H9 (cell line): ENCODE measurements around the gene HTN3. TPM values are rescaled to one million over a fixed set of nuclear protein-coding genes. Genes with fewer than 3 reads are reported as not detected.

Experiments
- DNase-seq: peaks from one replicate; pipeline ENCODE4 v3.0.0-alpha.2; 2017
- H2AFZ ChIP-seq: one replicate; pipeline ENCODE4 v1.6.1; 2013; ENCODE audit warnings: mild to moderate bottlenecking, low read length, control low read depth, moderate library complexity
- H2AK5ac ChIP-seq: 2 replicates; pipeline ENCODE4 v1.6.1; 2013; ENCODE audit warnings: low read length, control low read depth, mixed read lengths; ENCODE audit not compliant: insufficient read length
- H2BK120ac ChIP-seq: one replicate; pipeline ENCODE4 v1.6.1; 2013; ENCODE audit warnings: low read depth, mild to moderate bottlenecking, low read length, control low read depth, inconsistent platforms; ENCODE audit not compliant: poor library complexity, severe bottlenecking
- H2BK12ac ChIP-seq: 2 replicates; pipeline ENCODE4 v1.6.1; 2013; ENCODE audit warnings: low read length, control low read depth, mixed read lengths, low read depth; ENCODE audit not compliant: insufficient read length
- H2BK15ac ChIP-seq: 2 replicates; pipeline ENCODE4 v1.6.1; 2013; ENCODE audit warnings: low read depth, low read length, control low read depth
- H2BK20ac ChIP-seq: one replicate; pipeline ENCODE4 v1.6.1; 2013; ENCODE audit warnings: low read depth, mild to moderate bottlenecking, low read length, control low read depth, inconsistent platforms; ENCODE audit not compliant: poor library complexity, severe bottlenecking
- H2BK5ac ChIP-seq: 2 replicates; pipeline ENCODE4 v1.6.1; 2013; ENCODE audit warnings: low read length, control low read depth, mixed read lengths; ENCODE audit not compliant: insufficient read length
- H3K14ac ChIP-seq: 2 replicates; pipeline ENCODE4 v1.6.1; 2013; ENCODE audit warnings: low read length, control low read depth; ENCODE audit not compliant: insufficient read depth
- H3K18ac ChIP-seq: 2 replicates; pipeline ENCODE4 v1.6.1; 2013; ENCODE audit warnings: low read depth, mild to moderate bottlenecking, mixed read lengths, low read length, control low read depth; ENCODE audit not compliant: insufficient read length
- H3K23ac ChIP-seq: 2 replicates; pipeline ENCODE4 v1.6.1; 2013; ENCODE audit warnings: low read length, control low read depth, mixed read lengths, low read depth; ENCODE audit not compliant: insufficient read length
- H3K23me2 ChIP-seq: 2 replicates; pipeline ENCODE4 v1.6.1; 2013; ENCODE audit warnings: low read depth, mild to moderate bottlenecking, mixed read lengths, low read length, control low read depth; ENCODE audit not compliant: insufficient read length, poor library complexity, severe bottlenecking
- H3K27ac ChIP-seq: 2 replicates; pipeline ENCODE4 v1.5.1; 2013; ENCODE audit warnings: low read length, control low read depth, mixed read lengths, low read depth; ENCODE audit not compliant: insufficient read length
- H3K27me3 ChIP-seq: 2 replicates; pipeline ENCODE4 v1.6.1; 2013; ENCODE audit warnings: low read length, control low read depth, inconsistent platforms; ENCODE audit not compliant: insufficient read depth
- H3K4ac ChIP-seq: 2 replicates; pipeline ENCODE4 v1.6.1; 2013; ENCODE audit warnings: low read depth, mild to moderate bottlenecking, control low read depth, inconsistent platforms, low read length, moderate library complexity
- H3K4me1 ChIP-seq: 2 replicates; pipeline ENCODE4 v1.6.1; 2013; ENCODE audit warnings: low read length, control low read depth, inconsistent platforms; ENCODE audit not compliant: insufficient read depth
- H3K4me2 ChIP-seq: 2 replicates; pipeline ENCODE4 v1.6.1; 2013; ENCODE audit warnings: low read length, control low read depth, mixed read lengths; ENCODE audit not compliant: insufficient read length, insufficient read depth
- H3K56ac ChIP-seq: 2 replicates; pipeline ENCODE4 v1.6.1; 2013; ENCODE audit warnings: low read depth, mild to moderate bottlenecking, mixed read lengths, low read length, control low read depth; ENCODE audit not compliant: insufficient read length
- H3K79me1 ChIP-seq: 2 replicates; pipeline ENCODE4 v1.6.1; 2013; ENCODE audit warnings: low read depth, mild to moderate bottlenecking, moderate library complexity, low read length, control low read depth, inconsistent platforms; ENCODE audit not compliant: insufficient read depth, poor library complexity, severe bottlenecking
- H3K79me2 ChIP-seq: 2 replicates; pipeline ENCODE4 v1.6.1; 2013; ENCODE audit warnings: low read length, control low read depth, inconsistent platforms; ENCODE audit not compliant: insufficient read depth
- H3K9ac ChIP-seq: 2 replicates; pipeline ENCODE4 v1.6.1; 2013; ENCODE audit warnings: low read length, control low read depth, mixed read lengths; ENCODE audit not compliant: insufficient read length; ENCODE audit errors: extremely low read depth
- H3K9me3 ChIP-seq: one replicate; pipeline ENCODE4 v1.6.1; 2013; ENCODE audit warnings: low read depth, low read length, inconsistent platforms; ENCODE audit not compliant: control insufficient read depth
- H3T11ph ChIP-seq: one replicate; pipeline ENCODE4 v1.6.1; 2013; ENCODE audit warnings: mild to moderate bottlenecking, low read length, control low read depth, inconsistent platforms
- H4K20me1 ChIP-seq: one replicate; pipeline ENCODE4 v1.6.1; 2013; ENCODE audit not compliant: control insufficient read depth, insufficient read length, insufficient read depth
- H4K5ac ChIP-seq: 2 replicates; pipeline ENCODE4 v1.6.1; 2013; ENCODE audit warnings: low read depth, mild to moderate bottlenecking, mixed read lengths, low read length, control low read depth; ENCODE audit not compliant: insufficient read length
- H4K8ac ChIP-seq: replicated peaks from 2 replicates; pipeline ENCODE4 v1.6.1; 2013; ENCODE audit warnings: low read length, control low read depth, mixed read lengths, low read depth; ENCODE audit not compliant: insufficient read length
- H4K91ac ChIP-seq: 2 replicates; pipeline ENCODE4 v1.6.1; 2013; ENCODE audit warnings: low read depth, mild to moderate bottlenecking, moderate library complexity, mixed read lengths, low read length, control low read depth; ENCODE audit not compliant: insufficient read length
- H3K27ac Mint-ChIP-seq, 3 experiments: 2 replicates in 2 of 3; 3 replicates in 1 of 3; pipeline ENCODE4 v1.8.0; 2020 to 2021; ENCODE audit warnings: mixed read lengths in 3 of 3, mild to moderate bottlenecking in 1 of 3, moderate library complexity in 1 of 3
- H3K27me3 Mint-ChIP-seq: 2 replicates; pipeline ENCODE4 v1.8.0; 2021; ENCODE audit warnings: low read depth, mild to moderate bottlenecking, moderate library complexity, mixed read lengths
- H3K36me3 Mint-ChIP-seq, 3 experiments: 2 replicates in 2 of 3; 3 replicates in 1 of 3; pipeline ENCODE4 v1.8.0; 2020 to 2021; ENCODE audit warnings: low read depth in 3 of 3, mixed read lengths in 3 of 3; ENCODE audit not compliant: insufficient read depth in 1 of 3
- H3K4me1 Mint-ChIP-seq, 2 experiments: 2 replicates each; pipeline ENCODE4 v1.8.0; 2020; ENCODE audit warnings: mixed read lengths in 2 of 2
- H3K4me3 Mint-ChIP-seq, 2 experiments: 2 replicates in 1 of 2; 3 replicates in 1 of 2; pipeline ENCODE4 v1.8.0; 2020 to 2021; ENCODE audit warnings: mild to moderate bottlenecking in 2 of 2, mixed read lengths in 2 of 2, moderate library complexity in 1 of 2
- H3K9me3 Mint-ChIP-seq, 2 experiments: 2 replicates in 1 of 2; 3 replicates in 1 of 2; pipeline ENCODE4 v1.8.0; 2020; ENCODE audit warnings: mild to moderate bottlenecking in 2 of 2, mixed read lengths in 2 of 2, moderate library complexity in 1 of 2
- CTCF ChIP-seq: fragments of 200-600 bp; sonication (generic); conservative IDR thresholded peaks from 3 replicates; pipeline ENCODE4 v1.8.0; 2021; ENCODE audit warnings: antibody characterized with exemption, mild to moderate bottlenecking
- total RNA-seq: library from RNA; stranded (reverse); gene quantifications from 2 replicates; pipeline ENCODE4 v1.2.1, GENCODE V29; 2021

The HTN3 gene
- total RNA-seq, 1 experiment from 2014 or later, result not detected

- no peak overlapping the region for H3K23ac ChIP-seq
- H2BK15ac ChIP-seq, result no peak overlapping the region
- peaks cover 0 to 5% (median 2%) of the 10 kb centered on the region in 3 experiments; a peak in 3 of 7 replicates for H3K36me3 Mint-ChIP-seq
- H4K5ac ChIP-seq, result no peak overlapping the region
- peaks cover 4 to 6% of the 10 kb centered on the region in 2 experiments; a peak in 3 of 4 replicates for H3K4me1 Mint-ChIP-seq
- H3K56ac ChIP-seq, result no peak overlapping the region
- H3T11ph ChIP-seq, result no peak overlapping the region
- H2BK20ac ChIP-seq, result no peak overlapping the region
- no peak overlapping the region for H3K18ac ChIP-seq
- TF ChIP-seq CTCF, result no peak
- H3K23me2 ChIP-seq, result no peaks in the 10 kb centered on the region
- no peak overlapping the region for H2BK5ac ChIP-seq
- no peak overlapping the region for H4K91ac ChIP-seq
- H3K9me3 Mint-ChIP-seq, result peaks cover 8 to 13% of the 10 kb centered on the region in 2 experiments; a peak in 3 of 5 replicates
- no peak overlapping the region for H4K8ac ChIP-seq
- no peak overlapping the region for H3K4ac ChIP-seq
- H2BK120ac ChIP-seq, result no peak overlapping the region
- H3K27me3 ChIP-seq, result no peaks in the 10 kb centered on the region
- peak overlapping the region in 1 of 3 experiments; percentile 46; a peak in 1 of 7 replicates for H3K27ac Mint-ChIP-seq
- no peak for DNase-seq
- H2AK5ac ChIP-seq, result no peak overlapping the region
- H3K27me3 Mint-ChIP-seq, result no peaks in the 10 kb centered on the region
- no peak overlapping the region for H3K4me2 ChIP-seq
- no peak overlapping the region for H2BK12ac ChIP-seq
- no peaks in the 10 kb centered on the region for H3K4me1 ChIP-seq
- no peaks in the 10 kb centered on the region for H3K79me1 ChIP-seq
- no peak overlapping the region for H3K9ac ChIP-seq
- H2AFZ ChIP-seq, result no peak overlapping the region
- H4K20me1 ChIP-seq, result no peaks in the 10 kb centered on the region
- H3K4me3 Mint-ChIP-seq, result no peak overlapping the region
- no peak overlapping the region for H3K27ac ChIP-seq
- H3K79me2 ChIP-seq, result no peaks in the 10 kb centered on the region
- H3K9me3 ChIP-seq, result no peaks in the 10 kb centered on the region
- no peak overlapping the region for H3K14ac ChIP-seq
Observed at GRCh38 chr4:70059149-70059548, 30.9 kb downstream of the HTN3 start.
